HG03103 (cell line): ENCODE measurements around the gene HOXC13.

Experiments used
- ATAC-seq: cut with Tn5 transposase; IDR thresholded peaks from one replicate; pipeline ENCODE4 v1.9.1; 2021; ENCODE audit warnings: low read depth; ENCODE audit not compliant: unreplicated experiment

HOXC13 gene

DNA sequence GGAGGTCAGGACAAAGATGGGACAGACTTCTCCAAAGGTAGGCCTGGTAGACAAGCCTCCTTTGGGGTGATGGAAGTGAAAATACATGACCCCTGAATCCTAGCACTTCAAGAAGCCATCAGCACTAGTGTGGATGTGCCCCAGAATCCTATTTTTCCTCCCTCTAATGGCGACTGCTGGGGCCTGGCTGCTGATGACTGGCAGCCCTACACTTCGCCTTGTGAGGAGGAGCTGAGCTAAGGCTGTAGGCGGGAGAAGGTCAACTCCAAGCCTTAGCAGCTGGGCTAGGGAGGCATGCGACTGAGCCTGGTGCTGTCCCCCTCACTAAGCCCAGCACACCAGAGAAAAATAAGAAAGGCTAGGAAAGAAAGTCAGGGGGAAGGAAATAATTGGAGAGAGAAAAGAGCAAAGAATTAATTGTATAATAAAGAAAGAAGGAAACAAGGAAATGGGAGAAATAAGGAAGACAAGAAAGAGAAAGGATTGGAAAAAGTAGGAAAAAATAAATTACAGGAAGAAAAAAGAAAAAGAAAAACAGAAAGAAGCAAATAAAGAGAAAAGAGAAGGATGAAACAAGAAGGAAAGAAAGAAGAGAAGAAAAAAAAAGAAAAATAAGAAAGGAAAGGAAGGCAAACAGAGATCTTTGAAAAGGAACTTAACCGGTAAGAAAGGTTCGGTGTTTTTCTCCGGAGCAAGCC is 41.6 kb downstream of the HOXC13 start:
- no peak for ATAC-seq

- ATAC-seq, result no peak
Measured at GRCh38 chr12:53980802-53981496, 42.3 kb downstream of the HOXC13 start.

- ATAC-seq, result no peak
Measured at GRCh38 chr12:53981634-53982565, 43.3 kb downstream of the HOXC13 start.

GRCh38 chr12:53982648-53983567 is 44.3 kb downstream of the HOXC13 start:
- ATAC-seq, result no peak

DNA sequence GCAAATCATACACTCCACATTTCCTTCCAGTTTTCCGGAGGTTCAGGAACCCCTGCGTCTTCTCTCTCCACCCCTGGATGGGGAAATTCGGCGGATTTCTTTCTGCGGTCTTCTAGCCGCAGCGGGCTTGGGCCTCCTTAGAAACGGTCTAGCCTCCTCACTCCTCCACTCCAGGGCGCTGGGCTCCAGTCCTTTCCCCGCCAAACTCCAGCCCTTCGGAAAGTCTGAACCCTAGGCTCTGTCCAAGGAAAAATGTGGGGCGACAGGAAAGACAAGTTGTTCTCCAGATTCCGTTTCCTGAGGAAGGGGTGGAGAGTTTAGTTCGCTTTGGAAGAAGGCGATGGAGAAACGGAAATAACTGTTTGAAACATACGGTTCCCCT is 44.9 kb downstream of the HOXC13 start:
- no peak for ATAC-seq

GRCh38 chr12:53983950-53984572 is 45.4 kb downstream of the HOXC13 start:
- ATAC-seq, result no peak

DNA sequence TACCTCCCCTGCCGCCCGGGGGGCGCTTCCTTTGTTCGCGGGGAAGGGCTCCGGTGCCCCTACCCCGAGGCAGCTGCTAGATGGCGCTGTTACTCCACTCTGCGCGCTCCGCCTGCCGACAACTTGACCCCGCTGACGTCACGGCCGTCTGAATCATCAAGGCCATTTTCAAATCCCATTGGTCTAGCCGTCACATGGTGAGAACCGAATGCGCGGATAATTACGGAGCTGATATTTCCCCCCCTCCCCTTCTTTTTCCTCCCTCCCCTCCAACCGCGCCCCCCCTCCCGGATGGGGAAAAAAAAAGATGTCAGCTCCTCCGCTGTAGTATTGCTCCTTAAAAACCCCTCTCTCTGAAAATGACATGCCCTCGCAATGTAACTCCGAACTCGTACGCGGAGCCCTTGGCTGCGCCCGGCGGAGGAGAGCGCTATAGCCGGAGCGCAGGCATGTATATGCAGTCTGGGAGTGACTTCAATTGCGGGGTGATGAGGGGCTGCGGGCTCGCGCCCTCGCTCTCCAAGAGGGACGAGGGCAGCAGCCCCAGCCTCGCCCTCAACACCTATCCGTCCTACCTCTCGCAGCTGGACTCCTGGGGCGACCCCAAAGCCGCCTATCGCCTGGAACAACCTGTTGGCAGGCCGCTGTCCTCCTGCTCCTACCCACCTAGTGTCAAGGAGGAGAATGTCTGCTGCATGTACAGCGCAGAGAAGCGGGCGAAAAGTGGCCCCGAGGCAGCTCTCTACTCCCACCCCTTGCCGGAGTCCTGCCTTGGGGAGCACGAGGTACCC is 46.5 kb downstream of the HOXC13 start, which contains the start of gene HOXC10:
TSS of gene HOXC10 (plus strand) at position 246 of the 791 bp plus-strand sequence. CDS start at position 360, 114 bp downstream.
- ATAC-seq, result no peak

DNA sequence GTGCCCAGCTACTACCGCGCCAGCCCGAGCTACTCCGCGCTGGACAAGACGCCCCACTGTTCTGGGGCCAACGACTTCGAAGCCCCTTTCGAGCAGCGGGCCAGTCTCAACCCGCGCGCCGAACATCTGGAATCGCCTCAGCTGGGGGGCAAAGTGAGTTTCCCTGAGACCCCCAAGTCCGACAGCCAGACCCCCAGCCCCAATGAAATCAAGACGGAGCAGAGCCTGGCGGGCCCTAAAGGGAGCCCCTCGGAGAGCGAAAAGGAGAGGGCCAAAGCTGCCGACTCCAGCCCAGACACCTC is 47.0 kb downstream of the HOXC13 start:
- no peak for ATAC-seq

- no peak for ATAC-seq
Measured at GRCh38 chr12:53985994-53986685, 47.5 kb downstream of the HOXC13 start.

DNA sequence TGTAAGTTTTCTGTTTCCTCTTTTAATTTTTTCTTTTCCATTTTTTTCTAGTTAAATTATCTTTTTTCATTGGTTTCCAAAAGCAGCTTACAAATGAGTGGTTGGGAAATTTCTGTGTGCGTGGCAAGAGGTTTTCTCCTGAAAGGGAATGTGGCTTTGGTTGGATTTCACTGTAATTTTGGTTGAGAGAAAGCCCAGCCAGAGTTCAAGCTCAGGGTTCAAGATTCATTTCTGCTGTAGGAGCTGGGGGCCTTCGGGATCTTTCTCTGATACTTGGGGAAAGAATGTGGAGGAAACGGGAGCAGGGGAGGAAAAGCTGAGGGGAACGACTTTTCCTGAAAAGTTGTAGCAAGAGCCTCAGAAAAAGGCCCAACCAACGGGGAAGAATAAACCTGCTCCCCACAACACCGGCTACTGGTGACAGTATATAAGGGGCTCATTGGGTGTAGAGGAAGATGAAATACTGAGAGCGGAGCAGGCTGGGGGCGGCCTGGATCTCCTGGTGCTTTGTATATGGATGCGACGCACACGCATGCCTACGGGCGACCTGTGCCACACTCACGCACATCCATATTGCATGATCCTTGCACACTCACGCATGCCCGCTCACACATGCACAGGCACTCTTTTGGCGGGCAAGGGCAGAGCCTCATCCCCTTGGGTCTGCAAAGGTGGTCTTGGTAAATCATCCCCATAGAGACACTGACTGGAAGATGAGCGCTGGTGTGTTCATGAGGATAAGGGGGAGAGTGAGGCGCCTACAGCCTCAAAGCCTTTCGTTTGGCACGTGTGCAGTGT is 48.3 kb downstream of the HOXC13 start:
- ATAC-seq, result no peak

GRCh38 chr12:53987787-53988230 is 49.2 kb downstream of the HOXC13 start:
- ATAC-seq, result no peak

DNA sequence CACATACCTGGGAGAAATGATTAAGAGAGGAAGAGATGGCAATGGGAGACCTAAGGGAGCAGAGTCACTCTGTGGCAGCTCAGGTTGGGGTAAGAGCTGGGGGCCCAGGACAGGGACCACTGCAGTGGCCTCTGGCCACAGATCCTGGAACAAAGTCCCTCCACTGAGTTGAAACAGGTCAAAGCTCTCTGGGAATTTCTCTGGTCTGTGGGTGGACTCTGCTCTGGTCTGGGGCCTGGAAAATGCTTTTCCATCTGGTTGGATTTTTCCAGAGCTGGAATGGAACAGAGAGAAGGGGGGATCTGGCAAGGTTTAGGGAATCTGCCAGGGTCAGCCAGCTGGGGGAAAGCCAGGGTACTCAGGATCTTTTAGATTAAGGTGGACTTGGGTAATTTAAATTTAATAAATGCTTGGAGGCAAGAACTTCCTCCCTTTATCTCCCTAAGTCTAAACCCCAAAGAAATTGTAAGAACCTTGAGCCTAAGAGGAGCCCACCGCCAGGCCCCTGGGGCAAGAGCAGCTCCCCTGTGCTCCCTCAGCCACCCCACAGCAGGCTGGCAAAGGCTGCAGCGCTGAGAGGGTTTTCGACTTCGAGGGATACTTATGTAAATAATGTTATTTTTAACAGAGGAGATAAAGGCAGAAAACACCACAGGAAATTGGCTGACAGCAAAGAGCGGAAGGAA is 50.1 kb downstream of the HOXC13 start:
- ATAC-seq, result no peak

- no peak for ATAC-seq
Measured at GRCh38 chr12:53989227-53990113, 50.8 kb downstream of the HOXC13 start.

GRCh38 chr12:53990311-53991076 is 51.9 kb downstream of the HOXC13 start:
- ATAC-seq, result no peak

DNA sequence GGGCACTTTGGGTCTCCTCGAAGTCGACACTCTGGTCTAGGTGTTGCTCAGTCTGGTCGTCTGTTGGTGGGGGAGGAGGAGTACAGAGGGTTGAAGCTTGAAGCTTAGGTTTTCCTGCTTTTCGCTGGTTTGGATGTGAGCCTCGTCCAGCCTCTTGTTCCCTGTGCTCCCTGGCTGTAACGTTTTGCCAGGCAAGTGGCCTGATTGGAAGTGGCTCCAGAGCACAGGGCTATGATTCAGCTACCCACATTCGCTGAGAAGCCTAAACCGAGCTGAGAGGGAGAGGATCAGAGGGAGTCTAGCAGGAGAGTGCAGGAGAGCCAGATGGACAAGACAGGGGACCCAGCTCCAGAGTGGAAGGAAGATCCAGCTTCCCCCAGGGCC is 52.4 kb downstream of the HOXC13 start:
- ATAC-seq, result no peak
